IMR-90 (cell line): ENCODE measurements around the gene BICD1.

Experiments used
- BHLHE40 ChIP-seq: fragments of 150-350 bp; IDR thresholded peaks from 2 replicates; pipeline ENCODE4 v1.6.1; 2016; ENCODE audit warnings: mild to moderate bottlenecking, low read depth, low read length
- CEBPB ChIP-seq: IDR thresholded peaks from 2 replicates; pipeline ENCODE4 v1.6.1; 2012; ENCODE audit warnings: low read depth, low read length, improper control_type of control experiment
- CTCF ChIP-seq: conservative IDR thresholded peaks from 2 replicates; pipeline ENCODE4 v1.5.1; 2012; ENCODE audit warnings: mild to moderate bottlenecking, low read depth, low read length, improper control_type of control experiment
- ELK1 ChIP-seq: fragments of 150-350 bp; IDR thresholded peaks from 2 replicates; pipeline ENCODE4 v1.6.1; 2016; ENCODE audit warnings: low read depth, mild to moderate bottlenecking, low read length, moderate library complexity, borderline replicate concordance
- MAZ ChIP-seq: IDR thresholded peaks from 2 replicates; pipeline ENCODE4 v1.6.1; 2012; ENCODE audit warnings: low read depth, mild to moderate bottlenecking, low read length, improper control_type of control experiment, moderate library complexity, borderline replicate concordance
- POLR2A ChIP-seq: IDR thresholded peaks from 2 replicates; pipeline ENCODE4 v1.6.1; 2012; ENCODE audit warnings: mild to moderate bottlenecking, low read depth, low read length
- RFX5 ChIP-seq: IDR thresholded peaks from 2 replicates; pipeline ENCODE4 v1.8.0; 2012; ENCODE audit warnings: low read depth, mild to moderate bottlenecking, low read length, moderate library complexity
- TF ChIP-seq, protein P1 (sequence below): fragments of 150-350 bp; IDR thresholded peaks from 2 replicates; pipeline ENCODE4 v1.6.1; 2017; ENCODE audit warnings: mild to moderate bottlenecking, antibody characterized with exemption, low read length, low read depth

DNA sequence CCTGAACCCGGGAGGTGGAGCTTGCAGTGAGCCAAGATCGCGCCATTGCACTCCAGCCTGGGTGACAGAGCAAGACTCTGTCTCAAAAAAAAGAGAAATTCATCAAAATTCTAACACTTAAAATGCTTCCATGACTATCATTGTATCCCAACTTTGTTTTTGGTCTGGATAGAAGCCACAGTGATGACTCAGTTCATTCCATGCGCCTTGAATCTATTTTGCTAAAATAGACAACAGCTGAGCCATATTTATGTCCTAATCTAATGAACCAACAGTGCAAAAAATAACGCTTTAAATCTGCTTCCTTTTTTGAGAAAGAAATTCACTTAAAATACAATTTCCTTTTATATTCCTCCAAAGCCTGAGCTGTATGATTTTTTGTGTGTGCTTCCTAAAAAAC lies 23.2 kb upstream of the BICD1 start:
- TF ChIP-seq POLR2A: no peak
- TF ChIP-seq CTCF: no peak
- TF ChIP-seq RFX5: no peak
- no peak for TF ChIP-seq CEBPB
- TF ChIP-seq BHLHE40: no peak
- TF ChIP-seq, protein P1, sequence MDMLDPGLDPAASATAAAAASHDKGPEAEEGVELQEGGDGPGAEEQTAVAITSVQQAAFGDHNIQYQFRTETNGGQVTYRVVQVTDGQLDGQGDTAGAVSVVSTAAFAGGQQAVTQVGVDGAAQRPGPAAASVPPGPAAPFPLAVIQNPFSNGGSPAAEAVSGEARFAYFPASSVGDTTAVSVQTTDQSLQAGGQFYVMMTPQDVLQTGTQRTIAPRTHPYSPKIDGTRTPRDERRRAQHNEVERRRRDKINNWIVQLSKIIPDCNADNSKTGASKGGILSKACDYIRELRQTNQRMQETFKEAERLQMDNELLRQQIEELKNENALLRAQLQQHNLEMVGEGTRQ: no peak
- TF ChIP-seq ELK1: no peak
- no peak for TF ChIP-seq MAZ
